Fibroblast of pulmonary artery (primary cell): ENCODE measurements around the gene THBS3.

Source experiments
- DNase-seq: peaks from one replicate; pipeline ENCODE4 v3.0.0-alpha.2; 2010; ENCODE audit warnings: low read depth
- H3K4me3 ChIP-seq: replicated peaks from 2 replicates; pipeline ENCODE4 v1.5.1; 2011; ENCODE audit warnings: low read depth, mild to moderate bottlenecking, control low read depth, low read length, moderate library complexity
- CTCF ChIP-seq: IDR thresholded peaks from 2 replicates; pipeline ENCODE4 v1.5.1; 2011; ENCODE audit warnings: mild to moderate bottlenecking, control low read depth, low read length, inconsistent platforms; ENCODE audit errors: missing control alignments

THBS3 gene

GRCh38 chr1:155175927-155176371 is 31.7 kb downstream of the THBS3 start:
- no peak for TF ChIP-seq CTCF
- DNase-seq: no peak
- no peak overlapping the region for H3K4me3 ChIP-seq

- DNase-seq: no peak
- TF ChIP-seq CTCF: no peak
- peak overlapping the region; percentile 98 for H3K4me3 ChIP-seq
Measured at GRCh38 chr1:155175281-155175926, 32.3 kb downstream of the THBS3 start.

- TF ChIP-seq CTCF: no peak
- peak; percentile 35 for DNase-seq
- H3K4me3 ChIP-seq: peak overlapping the region; percentile 98
Measured at GRCh38 chr1:155174324-155175280, 33.1 kb downstream of the THBS3 start.

- no peak for TF ChIP-seq CTCF
- DNase-seq: peak; percentile 52
Measured at GRCh38 chr1:155173478-155174323, 34.0 kb downstream of the THBS3 start, which contains the start of gene TRIM46. TSS of gene TRIM46 (plus strand) at chr1:155173849. CDS start at chr1:155173967, 118 bp downstream.

GRCh38 chr1:155172732-155173477 is 34.8 kb downstream of the THBS3 start, which contains the start of gene KRTCAP2:
TSS of gene KRTCAP2 (minus strand) at chr1:155173304. CDS start at chr1:155173224, 80 bp downstream.
- DNase-seq: peak; percentile 97
- H3K4me3 ChIP-seq: peak within 1 kb of the TSS; percentile 98
- TF ChIP-seq CTCF: peak; percentile 91

More at GRCh38 chr1:155173478-155174323, 34.0 kb downstream of the THBS3 start, which contains the start of gene TRIM46:
- peak within 1 kb of the TSS; percentile 98 for H3K4me3 ChIP-seq
